GF-D8 (cell line): ENCODE results near the gene BBIP1.
A peak's percentile ranks its signal among the peaks of the same experiment; 100 is the strongest.

Source experiments
- DNase-seq: peaks from one replicate; lab custom pipeline; 2025; lab: John Stamatoyannopoulos, UW

Gene BBIP1

DNA sequence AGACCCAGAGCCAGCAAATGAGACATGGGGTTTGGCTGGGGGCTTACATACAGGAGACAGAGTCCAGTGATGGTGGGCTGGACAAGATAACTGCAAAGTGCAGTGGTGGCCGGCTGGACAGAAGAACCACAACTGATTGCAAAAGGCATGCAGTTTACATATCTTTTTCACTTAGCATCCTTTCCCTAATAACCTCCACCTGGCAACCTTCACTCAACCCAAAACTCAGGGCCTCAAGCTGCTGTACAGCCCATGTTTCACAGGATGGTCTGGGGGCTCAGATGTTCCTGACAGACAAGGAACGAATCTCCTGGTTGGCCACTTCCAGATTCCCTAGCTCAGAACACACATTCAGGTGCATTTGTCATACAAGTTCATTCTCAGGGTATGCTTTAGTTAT is 55.0 kb downstream of the BBIP1 start:
- no peak for DNase-seq

DNA sequence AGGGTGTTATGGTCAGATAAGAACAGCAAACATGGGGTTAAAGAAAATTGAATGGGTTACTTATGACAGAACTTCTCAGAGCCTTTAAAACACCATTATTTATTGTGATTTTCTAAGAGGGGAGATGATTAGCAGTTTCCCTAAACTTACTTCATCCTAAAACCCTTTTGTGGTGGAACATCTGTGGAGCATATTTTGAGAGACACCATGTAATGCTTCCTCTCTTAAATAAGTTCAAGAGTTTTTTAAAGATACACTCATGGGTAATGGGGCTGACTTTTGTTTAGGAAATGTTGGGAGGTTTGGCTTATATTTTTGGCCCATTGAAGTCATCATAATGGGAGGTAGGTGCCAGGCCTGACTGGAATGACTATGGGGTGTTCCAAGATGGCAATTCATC is 55.6 kb downstream of the BBIP1 start:
- peak; percentile 37 for DNase-seq

DNA sequence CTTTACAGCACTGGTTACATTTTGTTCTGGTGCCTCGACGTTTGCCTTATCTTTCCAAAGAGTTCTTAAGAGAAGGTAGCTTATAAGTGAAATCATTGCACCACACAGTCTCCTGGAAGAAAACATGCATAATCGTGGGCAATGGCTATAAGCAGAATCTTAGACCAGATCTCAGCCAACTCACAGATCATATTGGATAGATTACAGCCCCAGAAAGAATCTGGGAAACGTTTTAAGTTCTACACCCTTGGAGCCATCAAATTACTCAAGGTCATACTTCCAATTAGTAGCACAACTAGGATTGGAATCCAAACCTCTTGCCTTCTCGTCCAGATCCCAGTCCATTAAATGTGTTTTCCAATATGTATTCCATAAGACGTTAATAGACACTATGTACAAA is 56.0 kb downstream of the BBIP1 start:
- no peak for DNase-seq

DNA sequence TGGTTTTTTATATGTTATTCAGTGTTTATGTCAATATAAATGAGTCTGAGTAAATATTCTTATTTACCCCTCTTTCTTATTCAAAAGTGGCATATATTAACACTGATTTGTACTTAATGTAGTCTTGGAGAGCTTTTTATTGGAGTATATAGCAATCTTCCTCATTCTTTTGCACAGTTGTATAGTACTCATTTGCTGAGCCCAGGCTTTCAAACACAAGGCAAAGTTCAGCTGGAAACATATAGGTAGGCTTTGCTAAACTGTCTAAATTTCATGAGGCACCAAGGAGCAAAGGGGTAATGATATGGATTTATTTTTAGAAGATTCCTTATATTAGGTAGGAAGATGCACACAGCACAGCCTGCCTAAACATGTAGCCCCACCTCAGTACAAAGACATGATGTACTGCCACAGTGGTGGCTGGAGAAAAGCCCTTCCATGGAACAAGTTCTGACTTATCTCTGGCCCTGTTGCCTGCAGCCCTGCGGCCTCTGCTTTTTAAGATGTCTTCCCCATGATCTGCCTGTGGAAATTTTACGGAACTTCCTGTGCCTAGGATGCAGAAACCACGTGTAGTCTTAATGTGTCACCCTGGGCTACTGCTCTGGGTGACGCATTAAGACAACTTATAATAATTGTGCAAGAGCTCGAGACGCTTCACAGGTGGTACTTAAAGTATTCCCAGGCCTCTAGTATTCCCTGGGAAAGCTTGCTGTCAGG is 56.9 kb downstream of the BBIP1 start:
- DNase-seq, result no peak

DNA sequence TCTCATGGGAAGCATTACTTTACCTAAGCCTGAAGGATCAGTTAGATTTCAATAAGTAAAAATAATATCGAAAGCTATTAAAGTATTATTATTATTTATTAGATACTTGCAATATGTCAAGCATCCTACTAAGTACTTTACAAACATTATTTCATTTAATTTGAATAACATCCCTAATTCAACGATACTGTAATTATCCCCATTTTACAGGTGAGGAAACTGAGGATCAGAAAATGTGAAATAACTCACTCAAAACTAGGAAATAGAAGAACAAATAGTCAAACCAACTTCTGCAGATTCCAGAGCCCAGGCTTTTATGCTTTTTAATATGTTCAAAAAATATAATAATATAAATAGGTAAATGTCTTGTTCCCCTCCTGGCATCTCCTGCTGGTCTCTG is 57.5 kb downstream of the BBIP1 start:
- DNase-seq, result no peak

DNA sequence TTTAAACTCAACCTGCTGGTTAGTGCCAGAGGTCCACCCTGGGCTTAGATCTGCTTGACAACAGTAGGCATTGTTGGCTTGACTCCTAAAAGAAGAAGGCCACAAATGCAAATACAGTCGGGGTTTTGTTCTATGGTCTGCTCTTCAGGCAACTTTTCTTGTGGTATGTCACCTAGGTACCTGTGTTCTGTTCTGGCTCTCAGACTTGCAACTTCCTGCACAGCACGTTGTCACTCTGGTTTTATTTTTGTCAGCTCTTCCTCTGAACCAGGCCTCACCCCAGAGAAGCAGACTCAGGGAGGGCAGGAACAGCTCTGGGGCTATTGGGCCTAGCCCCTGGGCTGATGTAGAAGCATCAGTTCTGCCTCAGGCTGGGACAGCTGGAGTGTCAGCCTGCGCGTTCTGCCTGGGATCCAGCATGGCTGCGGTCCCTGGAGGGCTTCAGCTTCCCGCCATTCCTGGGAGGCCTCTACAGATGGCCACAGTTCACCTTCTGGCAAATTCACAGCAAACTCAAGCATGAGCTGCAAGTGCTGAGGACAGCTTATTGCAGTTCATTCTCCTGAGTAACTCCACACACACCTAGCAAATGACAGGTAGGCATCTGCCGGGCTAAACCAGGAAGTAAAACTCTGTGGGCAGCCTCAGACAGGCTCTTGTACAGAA is 58.3 kb downstream of the BBIP1 start:
- DNase-seq, result no peak

DNA sequence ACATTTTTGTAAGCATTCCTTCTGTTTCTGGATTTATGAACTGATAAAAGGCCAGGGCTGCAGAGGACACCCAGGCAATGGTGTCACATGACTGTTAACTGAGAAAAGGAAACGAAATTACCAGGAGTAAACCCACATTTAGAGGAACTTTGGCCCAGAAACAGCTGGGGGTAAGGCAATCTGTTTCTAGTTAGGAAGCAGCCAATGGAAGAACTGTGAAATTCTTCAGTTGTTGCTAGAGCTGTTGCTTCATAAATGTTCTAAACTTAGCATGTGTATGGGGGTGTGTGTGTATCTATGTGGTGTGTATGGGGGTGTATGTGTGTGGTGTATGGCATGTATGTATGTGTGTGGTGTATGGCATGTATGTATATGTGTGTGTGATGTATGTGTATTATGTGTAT is 59.0 kb downstream of the BBIP1 start:
- peak; percentile 98 for DNase-seq

DNA sequence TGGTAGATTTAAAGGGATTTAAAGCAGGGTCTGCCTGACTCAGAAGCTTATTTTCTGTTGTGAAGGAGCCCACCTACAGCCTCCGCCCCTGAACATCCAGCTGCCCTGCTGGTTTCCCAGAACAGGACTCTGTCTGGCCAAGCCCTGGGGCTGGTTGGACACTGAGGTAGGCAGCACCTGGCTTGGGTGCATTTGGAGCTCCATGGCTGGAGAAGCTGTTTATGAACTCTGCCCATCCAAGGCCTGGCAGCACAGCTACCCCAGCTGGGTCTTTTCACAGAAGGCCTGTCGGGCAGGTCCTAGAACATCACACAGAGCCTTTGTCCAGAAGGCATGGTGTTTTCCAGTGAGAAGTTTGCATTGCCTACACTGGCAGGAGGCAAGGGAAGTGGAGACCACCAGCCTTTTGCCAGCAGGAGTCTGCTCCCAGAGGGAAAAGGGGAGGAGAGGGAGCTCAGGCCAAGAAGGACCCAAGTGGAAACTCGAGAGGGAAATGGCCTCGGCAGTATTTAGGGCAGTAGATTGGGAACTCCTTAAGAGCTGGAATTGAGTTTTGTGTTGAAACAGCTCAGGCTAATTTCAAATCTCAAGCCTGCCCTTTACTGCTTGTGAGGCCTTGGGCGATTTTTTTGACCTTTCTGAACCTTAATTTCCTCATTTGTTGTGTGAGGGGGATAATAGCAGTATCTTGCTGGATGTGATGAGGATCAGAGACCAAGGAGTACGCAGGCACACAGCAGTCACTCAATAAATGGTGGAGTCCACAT is 59.6 kb downstream of the BBIP1 start:
- DNase-seq, result no peak

DNA sequence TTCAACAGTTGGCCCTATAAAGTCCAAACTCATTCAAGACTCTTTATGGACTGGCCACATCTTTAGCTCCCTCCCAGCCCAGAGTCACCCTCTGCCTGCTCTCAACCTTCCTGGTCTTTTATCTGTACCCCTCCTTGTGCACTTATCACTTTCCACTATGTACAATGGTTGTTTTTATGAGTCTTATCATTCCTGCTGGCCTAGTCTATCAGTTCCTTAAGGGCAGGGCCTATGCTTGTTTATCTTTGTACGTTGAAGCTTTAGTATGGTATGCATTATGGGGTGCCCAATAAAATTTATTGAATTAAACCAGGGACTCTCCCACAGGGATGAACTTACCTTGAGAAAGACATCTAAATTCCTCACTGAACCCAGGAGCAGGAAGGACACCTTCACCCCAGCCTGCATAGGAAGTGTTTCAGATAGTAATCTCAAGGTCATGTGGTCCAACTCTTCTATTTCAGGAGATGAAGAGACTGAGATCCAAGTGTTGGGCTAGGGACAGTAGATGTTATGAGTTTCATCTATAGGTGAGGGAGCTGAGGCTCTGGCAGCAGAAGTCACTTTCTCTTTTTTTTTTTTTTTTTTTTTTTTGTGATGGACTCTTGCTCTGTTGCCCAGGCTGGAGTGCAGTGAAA is 60.6 kb downstream of the BBIP1 start:
- DNase-seq, result peak; percentile 66

DNA sequence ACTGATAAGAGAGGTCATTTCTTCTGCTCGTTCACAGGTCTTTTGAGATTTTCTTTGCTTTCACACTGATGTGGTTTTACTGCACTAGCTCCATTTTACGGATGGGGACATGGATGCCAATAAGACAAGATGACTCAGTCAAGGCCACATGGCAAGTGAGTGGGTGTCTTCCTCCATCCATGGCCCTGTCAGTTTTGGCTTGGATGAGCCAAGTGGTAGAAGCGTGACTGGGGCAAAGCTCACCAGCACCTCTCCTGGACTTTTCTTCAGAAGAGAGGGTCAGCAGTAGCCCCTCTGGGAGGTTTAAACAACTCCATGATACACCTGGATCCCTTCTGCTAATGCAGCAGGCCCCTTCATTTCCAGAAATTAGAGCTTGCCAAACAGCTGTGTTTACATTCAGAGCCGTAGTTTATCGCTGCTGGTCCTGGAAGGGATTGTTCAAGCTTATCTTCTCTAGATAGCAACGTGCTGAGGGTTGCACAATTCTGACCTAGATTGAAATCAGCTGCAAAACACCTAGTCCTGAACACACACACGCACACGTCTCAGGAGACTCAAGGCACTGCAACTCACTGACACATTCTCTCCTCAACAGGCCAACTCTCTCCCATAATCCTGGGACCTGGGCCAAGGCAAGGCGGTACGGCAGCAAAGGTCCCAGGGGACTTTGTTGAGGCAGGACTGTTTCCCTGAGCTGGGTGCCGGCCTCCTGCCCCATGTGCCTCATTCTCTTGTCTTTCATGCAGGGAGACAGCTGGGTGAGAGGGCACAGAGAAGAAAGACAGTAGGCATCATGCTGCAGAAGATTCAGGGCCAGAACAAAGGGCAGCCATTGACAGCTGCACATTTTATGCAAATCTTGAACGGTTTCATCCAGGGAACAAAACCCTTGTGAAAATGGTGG is 61.5 kb downstream of the BBIP1 start:
- peak; percentile 93 for DNase-seq

DNA sequence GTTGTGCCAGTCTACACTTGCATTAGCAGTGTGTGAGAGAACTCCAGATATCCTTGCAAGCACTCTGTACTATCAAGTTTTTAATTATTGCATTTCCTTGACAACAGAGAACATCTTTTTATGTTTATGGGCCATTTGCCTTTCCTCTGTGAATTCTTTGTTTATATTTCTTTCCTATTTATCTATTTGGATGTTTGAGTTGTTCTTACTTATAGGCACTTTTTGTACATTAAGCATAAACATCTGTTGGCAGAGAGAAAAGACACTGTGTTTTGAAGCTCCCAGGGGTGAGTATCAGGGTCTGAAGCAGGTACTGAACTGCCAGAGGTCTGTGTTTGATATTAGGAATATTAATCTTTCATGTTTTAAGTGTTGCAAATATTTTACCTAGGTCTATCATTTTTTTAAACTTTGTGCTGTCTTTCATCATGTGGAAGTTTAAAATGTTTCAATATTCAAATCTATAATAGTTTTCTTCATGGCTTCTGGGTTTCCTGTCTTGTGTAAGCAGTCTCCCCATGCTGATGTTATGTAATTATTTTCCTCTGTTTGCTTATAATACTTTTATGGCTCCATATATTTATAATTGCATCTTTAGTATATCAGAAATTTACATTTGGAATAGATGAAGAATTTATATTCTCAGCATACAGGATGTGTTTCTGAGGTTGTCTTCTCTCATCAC is 64.9 kb downstream of the BBIP1 start:
- DNase-seq, result peak; percentile 39

DNA sequence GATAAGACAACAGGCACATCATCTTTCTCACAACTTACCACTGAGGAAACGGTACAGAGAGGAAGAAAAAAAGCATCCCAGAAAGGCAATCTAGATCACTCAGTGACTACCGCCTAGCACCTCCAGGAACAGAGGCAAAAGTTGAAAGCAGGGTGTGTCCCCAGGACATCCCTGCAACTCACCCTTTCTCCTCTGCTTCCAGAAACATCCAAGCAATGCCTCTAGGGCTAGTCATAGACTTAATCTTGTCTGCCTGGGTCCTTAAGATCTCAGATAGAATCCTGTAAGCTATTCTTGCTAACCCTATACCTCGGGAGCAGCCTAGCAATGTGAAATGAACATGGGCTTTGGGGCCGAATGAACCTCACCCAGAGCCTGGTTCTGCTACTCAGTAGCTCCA is 66.0 kb downstream of the BBIP1 start:
- DNase-seq, result no peak

DNA sequence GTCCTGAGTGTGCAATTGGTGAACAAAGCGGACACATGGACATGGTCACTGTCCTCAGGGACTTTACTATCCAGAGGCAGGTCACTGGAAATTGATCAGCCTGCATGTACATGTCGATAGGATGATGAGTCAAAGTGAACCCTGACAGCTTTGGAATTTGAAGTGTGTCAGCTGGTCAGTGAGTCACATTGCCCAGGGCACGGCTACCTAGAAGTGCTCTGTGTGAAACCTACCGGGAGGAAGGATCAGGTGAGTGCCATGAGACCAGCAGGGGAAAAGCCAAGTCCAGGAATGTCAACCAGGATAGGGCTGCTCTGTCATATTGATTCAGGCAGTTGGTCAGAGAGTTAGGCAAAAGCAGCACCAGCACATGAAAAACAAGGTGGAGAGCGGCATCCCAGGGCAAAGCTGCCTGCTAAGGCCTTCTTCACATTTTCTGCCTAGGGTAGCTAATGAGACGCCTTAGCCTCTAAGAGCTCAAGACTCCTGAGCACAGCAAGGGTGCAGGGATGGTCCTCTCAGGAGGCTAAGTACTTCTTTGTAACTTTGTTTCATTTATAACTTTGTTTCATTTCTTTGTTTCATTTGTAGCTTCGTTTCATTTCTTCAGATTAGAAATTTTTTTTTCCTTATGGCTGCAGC is 66.6 kb downstream of the BBIP1 start:
- DNase-seq, result no peak

DNA sequence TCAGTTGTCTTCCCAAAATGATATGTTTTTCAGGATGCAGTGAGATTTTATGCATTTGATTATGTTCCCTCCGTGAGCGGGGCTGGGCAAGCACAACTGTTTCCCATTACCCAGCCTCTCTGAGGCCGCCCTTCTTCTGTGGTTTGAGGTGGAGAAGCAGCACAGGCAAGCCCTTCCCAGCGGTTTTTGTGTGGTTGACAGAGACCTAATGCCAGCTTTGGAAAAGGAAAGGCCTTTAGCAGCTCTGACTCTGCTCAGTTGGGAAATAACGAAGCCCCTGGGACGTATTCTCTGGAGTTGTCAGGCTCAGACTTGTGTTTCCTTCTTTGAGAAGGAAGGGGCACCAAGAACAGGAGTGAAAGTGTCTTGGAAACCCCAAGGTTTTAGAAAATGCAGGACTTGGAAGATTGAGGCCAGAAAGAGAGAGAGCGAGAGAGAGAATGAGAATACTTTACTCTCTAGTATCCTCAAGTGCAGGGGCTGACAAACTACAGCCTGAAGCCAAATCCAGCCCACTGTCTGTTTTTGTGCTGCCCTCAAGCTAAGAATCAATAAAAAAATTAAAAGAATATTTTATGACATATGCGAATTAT is 67.9 kb downstream of the BBIP1 start:
- DNase-seq, result peak; percentile 67

DNA sequence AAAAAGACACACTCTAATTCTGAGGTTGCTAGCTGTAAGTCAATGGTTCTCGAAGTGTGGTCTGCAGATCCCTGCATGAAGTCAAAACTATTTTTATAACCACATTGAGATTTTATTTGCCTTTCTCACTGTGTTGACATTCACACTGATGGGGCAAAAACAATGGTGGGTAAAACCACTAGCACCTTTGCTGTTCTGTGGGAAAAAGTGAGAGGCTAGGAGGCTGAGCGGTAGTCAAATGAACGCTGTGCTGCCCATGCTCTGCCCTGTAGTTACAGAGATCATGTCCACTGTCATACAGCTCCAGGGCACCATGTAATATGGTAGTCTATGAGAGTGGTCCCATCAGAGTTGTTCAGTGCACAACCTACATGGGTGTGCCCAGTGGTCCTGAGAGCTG is 68.9 kb downstream of the BBIP1 start:
- DNase-seq, result no peak
